ENCODE results near the gene FAM149B1.
"Not testable (repeated sequence)": the region's sequence is repeated elsewhere in the genome, so short reads cannot be mapped to it uniquely, and the experiment has no call there.

Gene FAM149B1

GRCh38 chr10:73167783-73168464 is at the start of gene FAM149B1, which contains the start of gene ECD:
Gene FAM149B1 (plus strand): TSS chr10:73168119. CDS start chr10:73168340, 221 bp downstream.
Gene ECD (minus strand): TSS chr10:73168008. CDS start chr10:73163937, 4,071 bp downstream.
- DNase-seq (ENCODE audit: low read depth in 2 of 2): peak; percentile 88 to 90

- no peak for DNase-seq (ENCODE audit: low read depth in 2 of 2)
Measured at GRCh38 chr10:73119457-73119856, 48.5 kb upstream of the FAM149B1 start.

- DNase-seq (ENCODE audit: low read depth in 2 of 2): no peak
Measured at GRCh38 chr10:73119952-73120351, 48.0 kb upstream of the FAM149B1 start.

GRCh38 chr10:73126343-73126742 is 41.6 kb upstream of the FAM149B1 start:
- DNase-seq (ENCODE audit: low read depth in 2 of 2): no peak

DNA sequence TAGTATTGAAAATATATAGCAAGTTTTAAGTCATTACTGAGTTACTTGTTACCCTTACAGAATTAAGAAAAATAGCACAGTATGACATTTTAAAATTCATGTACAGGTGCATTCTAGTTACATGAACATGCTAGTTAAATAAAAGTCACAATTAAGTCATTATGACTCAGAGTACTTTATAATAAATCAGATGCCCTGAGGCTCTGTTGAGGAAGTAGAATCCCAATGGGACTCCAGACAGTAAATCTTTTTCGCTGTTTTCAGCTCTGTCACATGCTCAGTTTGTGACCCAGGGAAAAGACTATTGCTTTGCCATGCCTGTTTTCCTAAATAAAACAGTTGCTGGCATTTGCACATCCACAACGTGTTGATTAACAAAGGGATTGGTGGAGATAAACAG is 36.6 kb upstream of the FAM149B1 start:
- DNase-seq (ENCODE audit: low read depth in 2 of 2): no peak

DNA sequence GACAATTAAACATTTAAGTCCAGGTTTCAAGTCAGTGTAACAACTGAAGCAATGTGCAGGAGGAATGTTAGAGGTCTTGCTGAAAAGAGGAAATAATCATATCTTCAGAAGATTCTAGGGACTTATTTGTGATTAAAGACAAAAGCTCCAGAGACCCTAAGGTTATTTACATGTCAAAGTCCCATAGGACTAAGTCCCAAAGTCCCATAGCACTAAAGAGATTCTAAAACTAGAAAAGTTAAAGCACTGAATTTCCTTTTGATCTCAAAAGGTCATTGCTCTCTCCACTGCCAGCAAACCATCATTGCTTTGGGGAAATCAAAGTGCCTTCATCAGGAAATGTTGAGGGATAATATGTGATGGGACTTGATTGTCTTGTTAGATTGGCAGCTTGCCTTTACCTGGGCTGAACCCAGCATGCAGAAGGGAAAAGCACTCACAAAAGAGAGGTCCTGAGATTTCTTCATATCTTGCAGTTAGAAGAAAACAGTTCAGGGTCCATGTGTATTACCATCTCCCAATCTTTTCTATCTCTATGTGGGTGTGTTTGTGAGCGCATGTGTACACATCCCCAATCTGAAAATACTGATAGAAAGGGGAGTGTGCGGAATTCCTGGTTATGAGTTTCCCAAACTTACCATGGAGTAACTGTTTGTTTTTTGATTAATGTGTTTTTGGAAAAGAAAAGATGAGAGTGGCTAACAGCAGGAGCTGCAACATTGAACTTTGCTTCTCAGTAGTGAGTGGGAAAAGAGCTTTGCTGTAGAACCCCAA is 35.8 kb upstream of the FAM149B1 start:
- DNase-seq (ENCODE audit: low read depth in 2 of 2): no peak

- DNase-seq (ENCODE audit: low read depth in 2 of 2): no peak
Measured at GRCh38 chr10:73134727-73135126, 33.2 kb upstream of the FAM149B1 start.

GRCh38 chr10:73136627-73137026 is 31.3 kb upstream of the FAM149B1 start:
- DNase-seq (ENCODE audit: low read depth in 2 of 2): no peak

- no peak for DNase-seq (ENCODE audit: low read depth in 2 of 2)
Measured at GRCh38 chr10:73139251-73139650, 28.7 kb upstream of the FAM149B1 start.

DNA sequence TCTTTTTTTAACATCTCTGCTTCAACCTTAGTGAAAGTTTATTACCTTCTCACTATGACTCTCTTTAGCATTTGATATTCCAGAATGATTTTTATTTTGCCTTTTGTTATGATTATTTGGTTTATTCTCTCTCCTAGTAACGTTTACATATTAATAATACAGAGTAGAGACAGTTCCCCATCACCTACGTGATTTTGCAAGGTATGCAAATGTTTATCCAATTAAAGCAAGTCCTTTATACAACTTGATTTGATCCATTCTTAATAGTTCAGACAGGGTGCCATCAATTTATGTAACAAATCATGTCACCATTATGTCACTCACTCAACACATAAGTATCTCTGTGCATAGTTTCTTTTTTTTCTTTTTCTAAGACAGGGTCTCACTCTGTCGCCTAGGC is 26.3 kb upstream of the FAM149B1 start:
- DNase-seq (ENCODE audit: low read depth in 2 of 2): no peak

DNA sequence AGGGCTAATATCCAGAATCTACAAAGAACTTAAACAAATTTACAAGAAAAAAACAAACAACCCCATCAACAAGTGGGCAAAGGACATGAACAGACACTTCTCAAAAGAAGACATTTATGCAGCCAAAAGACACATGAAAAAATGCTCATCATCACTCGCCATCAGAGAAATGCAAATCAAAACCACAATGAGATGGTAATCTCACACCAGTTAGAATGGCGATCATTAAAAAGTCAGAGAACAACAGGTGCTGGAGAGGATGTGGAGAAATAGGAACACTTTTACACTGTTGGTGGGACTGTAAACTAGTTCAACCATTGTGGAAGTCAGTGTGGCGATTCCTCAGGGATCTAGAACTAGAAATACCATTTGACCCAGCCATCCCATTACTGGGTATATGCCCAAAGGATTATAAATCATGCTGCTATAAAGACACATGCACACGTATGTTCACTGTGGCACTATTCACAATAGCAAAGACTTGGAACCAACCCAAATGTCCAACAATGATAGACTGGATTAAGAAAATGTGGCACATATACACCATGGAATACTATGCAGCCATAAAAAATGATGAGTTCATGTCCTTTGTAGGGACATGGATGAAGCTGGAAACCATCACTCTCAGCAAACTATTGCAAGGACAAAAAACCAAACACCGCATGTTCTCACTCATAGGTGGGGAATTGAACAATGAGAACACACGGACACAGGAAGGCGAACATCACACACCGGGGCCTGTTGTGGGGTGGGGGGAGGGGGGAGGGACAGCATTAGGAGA is 17.1 kb upstream of the FAM149B1 start:
- DNase-seq (ENCODE audit: low read depth in 2 of 2): not testable (repeated sequence)

GRCh38 chr10:73152009-73152408 is 15.9 kb upstream of the FAM149B1 start:
- DNase-seq (ENCODE audit: low read depth in 2 of 2): no peak

- no peak for DNase-seq (ENCODE audit: low read depth in 2 of 2)
Measured at GRCh38 chr10:73156054-73156453, 11.9 kb upstream of the FAM149B1 start.

DNA sequence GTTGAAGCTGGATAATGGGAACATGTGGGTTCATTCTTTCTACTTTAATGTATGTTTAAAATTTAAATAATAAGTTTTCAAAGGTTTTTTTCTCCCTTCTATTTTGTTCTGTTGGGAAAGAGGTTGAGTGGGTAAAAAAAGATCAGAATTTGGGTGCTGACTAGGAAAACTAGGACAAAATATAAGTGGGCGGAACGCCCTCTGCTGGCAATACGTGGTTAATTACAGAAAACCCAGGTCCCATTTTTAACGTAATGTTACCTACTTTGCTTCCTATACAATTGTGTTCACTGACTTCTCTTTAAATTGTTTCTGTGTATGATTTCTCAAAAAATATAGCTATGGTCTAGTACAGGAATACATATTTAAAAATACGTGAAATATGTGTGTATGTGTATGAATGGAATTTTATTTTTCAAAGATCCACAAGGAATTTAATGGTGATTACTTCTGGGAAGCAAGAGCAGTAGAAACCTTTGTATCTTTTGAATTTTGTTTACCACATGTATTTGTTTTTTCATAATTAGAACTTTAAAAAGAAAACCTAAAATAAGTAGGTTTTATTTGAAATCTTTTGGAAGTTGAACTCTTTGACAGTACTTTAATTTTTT is 8.8 kb upstream of the FAM149B1 start:
- DNase-seq (ENCODE audit: low read depth in 2 of 2): peak; percentile 17 to 19

GRCh38 chr10:73161079-73161478 is 6.8 kb upstream of the FAM149B1 start:
- no peak for DNase-seq (ENCODE audit: low read depth in 2 of 2)

- no peak for DNase-seq (ENCODE audit: low read depth in 2 of 2)
Measured at GRCh38 chr10:73161662-73162061, 6.3 kb upstream of the FAM149B1 start.

GRCh38 chr10:73163096-73163495 is 4.8 kb upstream of the FAM149B1 start:
- DNase-seq (ENCODE audit: low read depth in 2 of 2): no peak

DNA sequence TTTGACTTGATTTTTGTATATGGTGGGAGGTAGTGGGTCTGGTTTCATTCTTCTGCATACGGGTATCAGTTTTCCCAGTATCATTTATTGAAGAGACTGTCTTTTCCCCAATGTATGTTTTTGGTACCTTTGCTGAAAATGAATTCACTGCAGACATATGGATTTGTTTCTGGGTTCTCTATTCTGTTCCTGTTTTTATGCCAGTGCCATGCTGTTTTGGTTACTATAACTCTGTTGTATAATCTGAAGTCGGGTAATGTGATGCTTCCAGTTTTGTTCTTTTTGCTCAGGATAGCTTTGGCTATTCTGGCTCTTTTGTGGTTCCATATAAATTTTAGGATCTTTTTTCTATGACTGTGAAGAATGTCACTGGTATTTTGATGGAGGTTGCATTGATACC is 947 bp upstream of the FAM149B1 start:
- DNase-seq (ENCODE audit: low read depth in 2 of 2): no peak

GRCh38 chr10:73167458-73167782 is 499 bp upstream of the FAM149B1 start:
- DNase-seq (ENCODE audit: low read depth in 2 of 2): no peak

DNA sequence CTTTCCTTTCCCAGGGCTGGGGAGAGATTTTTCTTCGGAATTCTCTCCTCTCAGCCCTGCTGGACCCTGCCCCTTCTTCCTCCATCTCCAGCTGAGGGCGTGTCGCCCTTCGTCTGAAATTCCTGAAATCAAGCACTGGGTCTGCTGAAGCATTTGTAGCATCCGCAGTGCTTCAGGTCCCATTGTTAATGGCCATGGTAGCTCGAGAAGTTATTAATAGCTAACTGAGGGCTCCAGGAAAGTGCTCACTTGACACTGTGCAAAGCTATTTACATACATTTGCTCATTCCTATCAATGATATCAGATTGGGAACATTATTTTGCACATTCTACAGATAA is 515 bp downstream of the FAM149B1 start:
- no peak for DNase-seq (ENCODE audit: low read depth in 2 of 2)

- no peak for DNase-seq (ENCODE audit: low read depth in 2 of 2)
Measured at GRCh38 chr10:73169320-73169719, 1.4 kb downstream of the FAM149B1 start.

GRCh38 chr10:73172867-73173266 is 4.9 kb downstream of the FAM149B1 start:
- no peak for DNase-seq (ENCODE audit: low read depth in 2 of 2)

Data from activated CD8-positive, alpha-beta memory T cell treated with anti-CD3 and anti-CD28 coated beads for 4 hours (primary cell).